Adrenal gland (tissue), 5 donors: ENCODE results near the gene RPL19.

Experiments used
- CTCF ChIP-seq, 6 experiments: fragments of 450-650 bp in 4 of 6; fragments of 200-600 bp in 2 of 6; sonication (generic) in 1 of 6; IDR thresholded peaks; 1 replicate in 5 of 6; 2 replicates in 1 of 6; pipeline versions ENCODE4 v1.5.1 to v1.8.0; 2016 to 2021; ENCODE audit warnings: antibody characterized with exemption in 6 of 6, mild to moderate bottlenecking in 2 of 6, moderate library complexity in 1 of 6
- POLR2A ChIP-seq, 2 donors: fragments of 450-650 bp; IDR thresholded peaks; one replicate each; pipeline ENCODE4 v1.6.1; 2017; ENCODE audit warnings: antibody characterized with exemption in 2 of 2, mild to moderate bottlenecking in 2 of 2, moderate library complexity in 1 of 2
- donor health status: DM: no; HTN: no; CAD: no.

DNA sequence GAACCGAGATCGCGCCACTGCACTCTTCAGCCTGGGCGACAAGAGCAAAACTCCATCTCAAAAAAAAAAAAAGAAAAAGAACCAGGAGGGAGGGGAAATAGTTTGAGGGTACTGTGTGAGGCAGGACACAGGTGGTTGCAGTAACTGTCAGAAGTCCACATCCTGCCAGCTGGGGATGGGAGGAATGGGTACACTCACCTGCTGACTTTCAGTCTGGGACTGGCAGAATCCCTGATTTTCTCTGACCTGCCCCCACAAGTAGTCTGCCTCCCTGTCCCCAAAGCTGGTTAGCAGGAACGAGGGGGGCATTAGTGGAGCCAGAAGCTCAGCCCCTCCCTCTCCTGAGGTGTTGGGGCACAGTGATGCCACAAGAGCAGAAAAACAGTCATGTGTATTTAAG is 27.0 kb upstream of the RPL19 start:
- TF ChIP-seq CTCF (IDR thresholded peaks at IDR 0.05), result no peak
- TF ChIP-seq POLR2A (IDR thresholded peaks at IDR 0.05), result no peak
